GM23338 (cell line): ENCODE measurements around the gene PKM.

Experiments used
- CREB1 ChIP-seq: fragments of 250-450 bp; sonication (Bioruptor Pico); IDR thresholded peaks from 2 replicates; pipeline ENCODE4 v1.5.0; 2020; ENCODE audit warnings: low read depth, mild to moderate bottlenecking, moderate library complexity
- EZH2 ChIP-seq: fragments of 200-600 bp; sonication (generic); IDR thresholded peaks from one replicate; pipeline ENCODE4 v1.8.0; 2017; ENCODE audit warnings: antibody characterized with exemption, mild to moderate bottlenecking, low read depth; ENCODE audit not compliant: unreplicated experiment
- EZH2phosphoT487 ChIP-seq: fragments of 200-600 bp; sonication (generic); IDR thresholded peaks from one replicate; pipeline ENCODE4 v1.8.1; 2018; ENCODE audit warnings: antibody characterized with exemption; ENCODE audit not compliant: unreplicated experiment
- JUNB ChIP-seq: IDR thresholded peaks from one replicate; pipeline ENCODE4 v1.6.1; 2016; ENCODE audit warnings: antibody characterized with exemption; ENCODE audit not compliant: unreplicated experiment
- POLR2AphosphoS5 ChIP-seq: IDR thresholded peaks from 2 replicates; pipeline ENCODE4 v1.6.1; 2016; ENCODE audit warnings: antibody characterized with exemption, low read depth
- REST ChIP-seq: IDR thresholded peaks from one replicate; pipeline ENCODE4 v1.6.1; 2018; ENCODE audit warnings: antibody characterized with exemption; ENCODE audit not compliant: unreplicated experiment
- ZNF462 ChIP-seq: fragments of 250-450 bp; sonication (Bioruptor Pico); IDR thresholded peaks from 2 replicates; pipeline ENCODE4 v1.5.0; 2020; ENCODE audit warnings: mild to moderate bottlenecking, moderate library complexity
- TF ChIP-seq, protein P1 (sequence below), 2 experiments: fragments of 200-600 bp in 1 of 2; sonication (generic) in 1 of 2; conservative IDR thresholded peaks; 2 replicates each; pipeline versions ENCODE4 v1.5.1 to v1.6.1; 2016 to 2017; ENCODE audit warnings: antibody characterized with exemption in 2 of 2, low read depth in 2 of 2, mild to moderate bottlenecking in 2 of 2, moderate library complexity in 1 of 2

- TF ChIP-seq REST (no peak), POLR2AphosphoS5 (0 out of 2 replicates have a peak, but pooled peaks have one; percentile 40), EZH2phosphoT487 (no peak), ZNF462 (CRISPR knock-in tag) (no peak), JUNB (no peak), EZH2 (no peak), CREB1 (no peak)
- TF ChIP-seq, protein P1, sequence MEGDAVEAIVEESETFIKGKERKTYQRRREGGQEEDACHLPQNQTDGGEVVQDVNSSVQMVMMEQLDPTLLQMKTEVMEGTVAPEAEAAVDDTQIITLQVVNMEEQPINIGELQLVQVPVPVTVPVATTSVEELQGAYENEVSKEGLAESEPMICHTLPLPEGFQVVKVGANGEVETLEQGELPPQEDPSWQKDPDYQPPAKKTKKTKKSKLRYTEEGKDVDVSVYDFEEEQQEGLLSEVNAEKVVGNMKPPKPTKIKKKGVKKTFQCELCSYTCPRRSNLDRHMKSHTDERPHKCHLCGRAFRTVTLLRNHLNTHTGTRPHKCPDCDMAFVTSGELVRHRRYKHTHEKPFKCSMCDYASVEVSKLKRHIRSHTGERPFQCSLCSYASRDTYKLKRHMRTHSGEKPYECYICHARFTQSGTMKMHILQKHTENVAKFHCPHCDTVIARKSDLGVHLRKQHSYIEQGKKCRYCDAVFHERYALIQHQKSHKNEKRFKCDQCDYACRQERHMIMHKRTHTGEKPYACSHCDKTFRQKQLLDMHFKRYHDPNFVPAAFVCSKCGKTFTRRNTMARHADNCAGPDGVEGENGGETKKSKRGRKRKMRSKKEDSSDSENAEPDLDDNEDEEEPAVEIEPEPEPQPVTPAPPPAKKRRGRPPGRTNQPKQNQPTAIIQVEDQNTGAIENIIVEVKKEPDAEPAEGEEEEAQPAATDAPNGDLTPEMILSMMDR (conservative IDR thresholded peaks at IDR 0.05; ENCODE audit: low read depth in 2 of 2), result no peak
These were observed 46.7 kb downstream of the PKM start for GRCh38 chr15:72184165-72184811.
